Measurements from ENCODE around the gene KRT26.

KRT26 gene

DNA sequence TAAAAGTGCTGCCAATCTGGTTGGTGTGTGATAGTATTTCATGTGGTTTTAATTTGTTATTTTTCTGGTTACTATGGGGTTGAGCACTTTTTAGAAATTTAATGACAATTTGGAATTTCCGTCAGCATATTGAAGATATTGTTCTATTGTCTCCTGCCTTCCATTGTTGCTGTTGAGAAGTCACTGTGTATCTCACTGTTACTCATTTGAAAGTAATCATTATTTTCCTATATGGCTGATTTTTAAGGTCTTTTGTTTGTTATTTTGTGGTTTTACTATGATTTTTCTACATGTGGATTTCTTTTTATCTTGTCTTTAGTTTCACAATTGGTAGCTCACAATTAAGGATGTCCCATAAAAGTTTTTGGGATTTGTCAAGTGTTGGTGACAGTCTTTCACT, 8.2 kb downstream of the KRT26 start:
- peaks cover 21% of the 10 kb centered on the region for H3K9me3 ChIP-seq (ENCODE audit: control insufficient read depth, insufficient read depth, low read length)
- H3K4me2 ChIP-seq (ENCODE audit: low read length), result no peak overlapping the region
- H3K27ac ChIP-seq (ENCODE audit: low read depth, low read length), result no peak overlapping the region
- H3K4me3 ChIP-seq (ENCODE audit: low read length), result no peak overlapping the region
- H3K36me3 ChIP-seq (ENCODE audit: control insufficient read depth, low read length), result no peaks in the 10 kb centered on the region
- H3K79me2 ChIP-seq (ENCODE audit: control insufficient read depth, low read length), result no peaks in the 10 kb centered on the region
- no peaks in the 10 kb centered on the region for H4K20me1 ChIP-seq (ENCODE audit: control insufficient read depth, insufficient read depth, low read depth, low read length)
- H3K27me3 ChIP-seq (ENCODE audit: control insufficient read depth, low read length), result peaks cover 6% of the 10 kb centered on the region
- H3F3A ChIP-seq (ENCODE audit: control insufficient read depth, insufficient read depth), result no peaks in the 10 kb centered on the region
- H3K9me2 ChIP-seq (replicated peaks; ENCODE audit: control insufficient read depth, low read length), result no peaks in the 10 kb centered on the region
- no peaks in the 10 kb centered on the region for H3K4me1 ChIP-seq (ENCODE audit: control insufficient read depth, low read length)
- TF ChIP-seq, protein P1, sequence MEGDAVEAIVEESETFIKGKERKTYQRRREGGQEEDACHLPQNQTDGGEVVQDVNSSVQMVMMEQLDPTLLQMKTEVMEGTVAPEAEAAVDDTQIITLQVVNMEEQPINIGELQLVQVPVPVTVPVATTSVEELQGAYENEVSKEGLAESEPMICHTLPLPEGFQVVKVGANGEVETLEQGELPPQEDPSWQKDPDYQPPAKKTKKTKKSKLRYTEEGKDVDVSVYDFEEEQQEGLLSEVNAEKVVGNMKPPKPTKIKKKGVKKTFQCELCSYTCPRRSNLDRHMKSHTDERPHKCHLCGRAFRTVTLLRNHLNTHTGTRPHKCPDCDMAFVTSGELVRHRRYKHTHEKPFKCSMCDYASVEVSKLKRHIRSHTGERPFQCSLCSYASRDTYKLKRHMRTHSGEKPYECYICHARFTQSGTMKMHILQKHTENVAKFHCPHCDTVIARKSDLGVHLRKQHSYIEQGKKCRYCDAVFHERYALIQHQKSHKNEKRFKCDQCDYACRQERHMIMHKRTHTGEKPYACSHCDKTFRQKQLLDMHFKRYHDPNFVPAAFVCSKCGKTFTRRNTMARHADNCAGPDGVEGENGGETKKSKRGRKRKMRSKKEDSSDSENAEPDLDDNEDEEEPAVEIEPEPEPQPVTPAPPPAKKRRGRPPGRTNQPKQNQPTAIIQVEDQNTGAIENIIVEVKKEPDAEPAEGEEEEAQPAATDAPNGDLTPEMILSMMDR (IDR thresholded peaks at IDR 0.05; ENCODE audit: low read depth, low read length, poor library complexity, severe bottlenecking), result no peak
- TF ChIP-seq EZH2phosphoT487 (IDR thresholded peaks at IDR 0.05; ENCODE audit: borderline replicate concordance, low read length), result no peak

DNA sequence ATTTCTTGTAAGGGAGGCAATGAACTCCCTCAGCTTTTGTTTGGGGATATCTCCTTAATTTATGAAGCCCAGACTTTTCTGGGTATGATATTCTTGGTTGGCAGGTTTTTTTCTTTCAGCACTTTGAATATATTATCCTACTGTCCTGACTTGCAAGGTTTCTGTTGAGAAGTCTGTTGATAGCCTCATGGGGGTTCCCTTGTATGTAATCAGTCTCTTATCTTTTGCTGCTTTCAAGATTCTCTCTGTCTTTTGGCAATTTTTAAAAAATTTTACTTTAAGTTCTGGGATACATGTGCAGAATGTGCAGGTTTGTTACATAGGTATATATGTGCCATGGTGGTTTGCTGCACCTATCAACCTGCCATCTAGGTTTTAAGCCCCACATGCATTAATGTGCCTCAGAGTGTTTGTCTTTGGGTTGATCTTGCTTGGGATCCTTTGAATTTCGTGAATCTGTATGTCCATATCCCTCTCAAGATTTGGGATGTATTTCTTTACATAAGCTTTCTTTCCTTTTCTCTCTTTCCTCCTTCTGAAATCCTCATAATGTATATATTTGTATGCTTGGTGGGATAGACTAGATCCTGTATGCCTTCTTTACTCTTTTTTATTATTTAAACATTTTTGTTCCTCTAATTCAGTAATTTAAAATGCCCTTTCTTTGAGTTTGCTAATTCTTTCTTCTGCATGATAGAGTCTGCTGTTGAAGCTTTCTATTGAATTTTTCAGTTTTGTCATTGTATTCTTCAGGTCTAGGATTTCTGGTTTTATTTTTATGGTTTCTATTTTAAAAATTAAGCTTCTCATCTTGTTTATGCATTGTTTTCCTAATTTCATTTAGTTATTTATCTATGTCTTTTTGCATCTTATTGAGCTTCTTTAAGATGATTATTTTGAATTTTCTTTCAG, 11.6 kb downstream of the KRT26 start:
- H3K79me2 ChIP-seq (ENCODE audit: control insufficient read depth, low read length), result no peaks in the 10 kb centered on the region
- no peaks in the 10 kb centered on the region for H4K20me1 ChIP-seq (ENCODE audit: control insufficient read depth, insufficient read depth, low read depth, low read length)
- peaks cover 3% of the 10 kb centered on the region; the same call in 1 of the 2 replicates for H3K27me3 ChIP-seq (ENCODE audit: control insufficient read depth, low read length)
- H3K4me2 ChIP-seq (ENCODE audit: low read length), result no peak overlapping the region
- no peaks in the 10 kb centered on the region for H3K36me3 ChIP-seq (ENCODE audit: control insufficient read depth, low read length)
- no peaks in the 10 kb centered on the region for H3F3A ChIP-seq (ENCODE audit: control insufficient read depth, insufficient read depth)
- TF ChIP-seq EZH2phosphoT487 (IDR thresholded peaks at IDR 0.05; ENCODE audit: borderline replicate concordance, low read length), result no peak
- TF ChIP-seq, protein P1 (IDR thresholded peaks at IDR 0.05; ENCODE audit: low read depth, low read length, poor library complexity, severe bottlenecking), result no peak
- H3K4me3 ChIP-seq (ENCODE audit: low read length), result no peak overlapping the region
- H3K9me3 ChIP-seq (ENCODE audit: control insufficient read depth, insufficient read depth, low read length), result peaks cover 21% of the 10 kb centered on the region
- H3K27ac ChIP-seq (ENCODE audit: low read depth, low read length), result no peak overlapping the region
- H3K4me1 ChIP-seq (ENCODE audit: control insufficient read depth, low read length), result no peaks in the 10 kb centered on the region
- no peaks in the 10 kb centered on the region for H3K9me2 ChIP-seq (replicated peaks; ENCODE audit: control insufficient read depth, low read length)

DNA sequence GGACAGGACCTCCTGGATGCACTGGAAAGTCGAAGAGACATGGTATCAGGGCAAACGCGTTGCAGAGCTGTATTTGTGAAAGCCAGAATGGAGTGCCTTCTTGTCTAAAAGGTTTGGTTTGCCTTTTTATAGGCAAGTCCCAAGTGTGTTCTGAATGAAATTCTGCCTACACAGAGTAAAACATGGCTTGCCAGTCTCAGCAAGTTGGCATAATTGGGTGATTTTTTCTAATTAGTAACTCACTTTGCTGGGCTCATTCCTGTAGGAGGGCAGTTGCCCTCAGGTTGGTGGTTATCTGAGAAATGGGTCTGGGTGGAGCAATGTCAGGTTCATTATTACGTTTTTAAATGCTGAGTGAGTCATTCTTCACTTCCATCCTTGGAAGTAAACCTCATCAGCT, 16.8 kb downstream of the KRT26 start, which contains the start of gene KRT25:
Gene KRT25, minus strand, starts transcription at position 101 of the 400 bp plus-strand sequence. Its CDS starts 60 bp downstream, at position 41.
- H3K9me2 ChIP-seq (replicated peaks; ENCODE audit: control insufficient read depth, low read length), result no peaks in the 10 kb centered on the region
- no peaks in the 10 kb centered on the region for H3F3A ChIP-seq (ENCODE audit: control insufficient read depth, insufficient read depth)
- H3K27me3 ChIP-seq (ENCODE audit: control insufficient read depth, low read length), result peaks cover 5% of the 10 kb centered on the region; the same call in 1 of the 2 replicates
- no peaks in the 10 kb centered on the region for H3K79me2 ChIP-seq (ENCODE audit: control insufficient read depth, low read length)
- no peaks in the 10 kb centered on the region for H3K36me3 ChIP-seq (ENCODE audit: control insufficient read depth, low read length)
- no peak within 1 kb of the TSS for H3K4me3 ChIP-seq (ENCODE audit: low read length)
- no peak within 1 kb of the TSS for H3K27ac ChIP-seq (ENCODE audit: low read depth, low read length)
- peaks cover 5% of the 10 kb centered on the region for H3K9me3 ChIP-seq (ENCODE audit: control insufficient read depth, insufficient read depth, low read length)
- H4K20me1 ChIP-seq (ENCODE audit: control insufficient read depth, insufficient read depth, low read depth, low read length), result no peaks in the 10 kb centered on the region
- H3K4me1 ChIP-seq (ENCODE audit: control insufficient read depth, low read length), result no peaks in the 10 kb centered on the region
- H3K4me2 ChIP-seq (ENCODE audit: low read length), result no peak within 1 kb of the TSS
- TF ChIP-seq, protein P1 (IDR thresholded peaks at IDR 0.05; ENCODE audit: low read depth, low read length, poor library complexity, severe bottlenecking), result no peak
- TF ChIP-seq EZH2phosphoT487 (IDR thresholded peaks at IDR 0.05; ENCODE audit: borderline replicate concordance, low read length), result no peak

All from DOHH2 (cell line).